ENCODE measurements around the gene DNM3. TPM values are rescaled to one million over a fixed set of nuclear protein-coding genes. Genes with fewer than 3 reads are reported as not detected.

Gene DNM3
- polyA plus RNA-seq, 3 donors, result 0.15 TPM; not detected in 2

DNA sequence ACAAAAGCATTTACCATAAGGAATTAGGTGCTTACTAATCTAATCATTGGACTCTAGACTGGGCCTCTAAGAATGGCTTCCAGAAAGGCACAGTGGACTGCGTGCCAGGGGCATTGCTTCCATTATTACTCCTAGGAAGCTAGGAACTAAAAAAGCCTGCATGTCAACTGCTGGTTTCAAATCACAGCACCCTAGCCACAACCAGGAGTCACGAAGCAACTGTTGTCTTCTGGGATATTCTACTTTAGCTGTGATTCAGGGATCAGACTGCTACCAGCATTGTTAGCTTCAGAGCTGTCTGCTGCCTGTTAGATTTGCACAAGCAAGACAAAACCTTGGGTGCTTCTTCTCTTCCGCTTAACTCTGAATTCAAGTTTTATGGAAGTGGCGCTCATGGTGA, 38.3 kb downstream of the DNM3 start:
- Histone ChIP-seq H3K27ac (ENCODE audit: low read depth in 1 of 2, low read length in 2 of 2) (no peak overlapping the region), H3K9ac (ENCODE audit: insufficient read depth, low read length, poor library complexity, severe bottlenecking) (no peak overlapping the region), H3K4me1 (ENCODE audit: control insufficient read depth in 1 of 2, insufficient read depth in 2 of 2, low read length in 2 of 2) (no peaks in the 10 kb centered on the region), H3K27me3 (ENCODE audit: control insufficient read depth in 2 of 2, insufficient read depth in 2 of 2, low read length in 2 of 2) (no peaks in the 10 kb centered on the region), H2AFZ (ENCODE audit: insufficient read depth, low read depth, low read length, poor library complexity, severe bottlenecking) (no peak overlapping the region), H3K79me2 (ENCODE audit: insufficient read depth, low read length) (no peaks in the 10 kb centered on the region), H3K36me3 (replicated peaks in 1 of 2; ENCODE audit: control insufficient read depth in 1 of 2, insufficient read depth in 2 of 2, low read length in 2 of 2) (no peaks in the 10 kb centered on the region), H3K4me3 (replicated peaks in 1 of 3; ENCODE audit: low read depth in 2 of 3, low read length in 3 of 3) (no peak overlapping the region), H4K20me1 (ENCODE audit: insufficient read depth, low read length) (no peaks in the 10 kb centered on the region), H3K9me3 (replicated peaks in 1 of 2; ENCODE audit: control insufficient read depth in 1 of 2, insufficient read depth in 1 of 2, low read length in 2 of 2) (no peaks in the 10 kb centered on the region), H3K4me2 (replicated peaks; ENCODE audit: extremely low read depth, low read length, poor library complexity, severe bottlenecking) (no peak overlapping the region)
- 100% methylated on average over 2 of the region's 4 CpGs for WGBS (ENCODE audit: insufficient coverage)
- Mint-ChIP-seq H3K27me3 (ENCODE audit: low read depth in 3 of 3) (peaks cover 0 to 2% (median 0%) of the 10 kb centered on the region in 3 donors), H3K36me3 (no peaks in the 10 kb centered on the region), H3K4me3 (no peak overlapping the region), H3K9me3 (peaks cover 0 to 2% (median 0%) of the 10 kb centered on the region in 7 donors), H3K4me1 (no peaks in the 10 kb centered on the region), H3K27ac (no peak overlapping the region)
- intact Hi-C loops (cut with micrococcal nuclease), result no loop called here
- DNase-seq, result no peak
- TF ChIP-seq, protein P1, sequence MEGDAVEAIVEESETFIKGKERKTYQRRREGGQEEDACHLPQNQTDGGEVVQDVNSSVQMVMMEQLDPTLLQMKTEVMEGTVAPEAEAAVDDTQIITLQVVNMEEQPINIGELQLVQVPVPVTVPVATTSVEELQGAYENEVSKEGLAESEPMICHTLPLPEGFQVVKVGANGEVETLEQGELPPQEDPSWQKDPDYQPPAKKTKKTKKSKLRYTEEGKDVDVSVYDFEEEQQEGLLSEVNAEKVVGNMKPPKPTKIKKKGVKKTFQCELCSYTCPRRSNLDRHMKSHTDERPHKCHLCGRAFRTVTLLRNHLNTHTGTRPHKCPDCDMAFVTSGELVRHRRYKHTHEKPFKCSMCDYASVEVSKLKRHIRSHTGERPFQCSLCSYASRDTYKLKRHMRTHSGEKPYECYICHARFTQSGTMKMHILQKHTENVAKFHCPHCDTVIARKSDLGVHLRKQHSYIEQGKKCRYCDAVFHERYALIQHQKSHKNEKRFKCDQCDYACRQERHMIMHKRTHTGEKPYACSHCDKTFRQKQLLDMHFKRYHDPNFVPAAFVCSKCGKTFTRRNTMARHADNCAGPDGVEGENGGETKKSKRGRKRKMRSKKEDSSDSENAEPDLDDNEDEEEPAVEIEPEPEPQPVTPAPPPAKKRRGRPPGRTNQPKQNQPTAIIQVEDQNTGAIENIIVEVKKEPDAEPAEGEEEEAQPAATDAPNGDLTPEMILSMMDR (IDR thresholded peaks at IDR 0.05), result no peak

GRCh38 chr1:171881442-171881841, 40.1 kb downstream of the DNM3 start:
- Mint-ChIP-seq H3K4me1 (no peaks in the 10 kb centered on the region), H3K27ac (no peak overlapping the region), H3K27me3 (ENCODE audit: low read depth in 3 of 3) (peaks cover 0 to 2% (median 0%) of the 10 kb centered on the region in 3 donors), H3K36me3 (no peaks in the 10 kb centered on the region), H3K4me3 (no peak overlapping the region), H3K9me3 (peaks cover 0 to 1% (median 0%) of the 10 kb centered on the region in 7 donors)
- Histone ChIP-seq H3K4me1 (ENCODE audit: control insufficient read depth in 1 of 2, insufficient read depth in 2 of 2, low read length in 2 of 2) (no peaks in the 10 kb centered on the region), H3K27me3 (ENCODE audit: control insufficient read depth in 2 of 2, insufficient read depth in 2 of 2, low read length in 2 of 2) (no peaks in the 10 kb centered on the region), H2AFZ (ENCODE audit: insufficient read depth, low read depth, low read length, poor library complexity, severe bottlenecking) (no peak overlapping the region), H3K4me2 (replicated peaks; ENCODE audit: extremely low read depth, low read length, poor library complexity, severe bottlenecking) (no peak overlapping the region), H3K79me2 (ENCODE audit: insufficient read depth, low read length) (no peaks in the 10 kb centered on the region), H3K9me3 (replicated peaks in 1 of 2; ENCODE audit: control insufficient read depth in 1 of 2, insufficient read depth in 1 of 2, low read length in 2 of 2) (no peaks in the 10 kb centered on the region), H3K27ac (ENCODE audit: low read depth in 1 of 2, low read length in 2 of 2) (no peak overlapping the region), H3K9ac (ENCODE audit: insufficient read depth, low read length, poor library complexity, severe bottlenecking) (no peak overlapping the region), H4K20me1 (ENCODE audit: insufficient read depth, low read length) (no peaks in the 10 kb centered on the region), H3K4me3 (replicated peaks in 1 of 3; ENCODE audit: low read depth in 2 of 3, low read length in 3 of 3) (no peak overlapping the region), H3K36me3 (replicated peaks in 1 of 2; ENCODE audit: control insufficient read depth in 1 of 2, insufficient read depth in 2 of 2, low read length in 2 of 2) (no peaks in the 10 kb centered on the region)
- DNase-seq, result no peak
- intact Hi-C loops (cut with micrococcal nuclease), result no loop called here
- TF ChIP-seq, protein P1 (IDR thresholded peaks at IDR 0.05), result no peak
- 100% methylated on average over 1 of the region's 1 CpG for WGBS (ENCODE audit: insufficient coverage)
